Measurements from ENCODE around the gene ITIH5.

The ITIH5 gene

DNA sequence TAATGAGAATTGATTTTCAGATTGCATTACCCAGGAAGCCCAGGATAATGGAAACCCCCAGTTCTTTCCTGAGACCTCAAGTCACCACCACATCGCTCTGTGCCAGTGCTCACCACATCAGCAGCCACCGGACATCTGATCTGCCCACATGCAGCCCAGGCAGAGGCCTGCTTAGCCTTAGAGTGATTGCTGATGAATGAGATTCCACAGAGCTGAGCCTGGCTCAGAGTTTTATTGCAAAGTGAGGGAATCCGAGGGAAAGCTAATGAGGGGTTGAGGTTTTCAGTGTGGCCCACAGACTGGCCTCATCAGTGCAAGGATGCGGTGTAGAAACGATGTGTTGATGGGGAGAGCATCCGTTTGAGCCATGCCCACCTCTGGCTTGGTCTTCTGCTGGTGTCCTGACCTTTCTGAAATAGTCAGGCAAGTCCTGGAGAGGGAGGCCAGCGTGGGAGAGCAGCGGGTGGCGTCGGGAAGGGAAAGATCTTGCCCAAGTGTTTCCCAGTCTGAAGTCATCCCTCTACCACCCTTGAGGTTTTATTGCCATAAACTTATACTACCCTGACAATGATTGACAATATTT, 120.3 kb downstream of the ITIH5 start:
- DNase-seq = no peak

DNA sequence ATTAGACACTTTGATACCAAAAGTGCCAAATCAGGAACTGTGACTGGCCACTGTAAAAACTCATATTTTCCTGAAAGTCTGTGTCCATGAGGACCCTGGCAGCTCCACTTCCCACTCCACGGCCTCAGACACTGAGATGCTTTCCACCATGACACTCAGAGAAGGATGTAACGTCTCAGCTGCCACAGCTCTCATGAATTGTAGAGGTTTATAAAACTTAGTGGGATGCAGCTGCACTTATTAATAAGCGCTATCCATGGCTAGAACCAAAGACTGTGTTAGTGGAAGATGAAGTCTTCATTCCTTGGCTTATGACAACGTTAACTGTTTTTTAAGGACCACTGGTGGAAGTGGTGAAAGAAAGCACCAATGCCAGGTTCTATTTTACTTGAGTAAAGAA, 121.0 kb downstream of the ITIH5 start:
- DNase-seq = no peak

DNA sequence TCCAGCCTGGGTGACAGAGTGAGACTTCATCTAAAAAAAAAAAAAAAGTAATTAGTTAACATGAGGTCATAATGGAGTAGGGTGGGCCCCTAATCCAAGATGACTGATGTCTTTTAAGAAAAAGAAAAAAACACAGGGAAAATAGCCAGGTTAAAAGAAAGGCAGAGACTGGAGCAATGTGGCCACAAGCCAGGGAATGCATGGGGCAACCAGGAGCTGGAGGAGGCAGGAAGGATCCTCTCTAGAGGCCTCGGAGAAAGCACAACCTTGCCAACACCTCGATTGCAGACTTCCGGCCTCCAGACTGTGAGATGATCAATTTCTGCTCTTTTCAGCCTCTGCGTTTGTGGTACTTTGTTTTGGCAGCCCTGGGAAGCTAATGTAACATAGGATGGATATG, 121.5 kb downstream of the ITIH5 start:
- DNase-seq = no peak

DNA sequence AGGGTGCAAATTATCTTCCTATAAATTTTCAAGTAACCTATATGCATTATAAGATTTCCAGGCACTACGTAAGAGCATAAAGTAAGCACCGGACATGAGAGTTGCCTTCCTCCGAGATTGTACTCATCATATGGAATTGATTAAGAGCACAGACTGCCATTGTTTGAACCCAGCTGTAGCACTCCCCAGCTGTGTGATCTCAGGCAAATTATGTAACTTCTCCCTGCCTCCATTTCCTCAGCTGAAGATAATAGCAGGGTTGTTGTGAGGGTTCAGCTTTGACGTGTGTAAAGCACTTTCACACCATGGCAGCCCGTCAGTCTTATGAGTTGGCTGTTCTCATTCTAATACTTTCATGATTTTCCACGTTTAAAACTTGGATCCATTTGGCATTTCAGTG, 122.6 kb downstream of the ITIH5 start:
- DNase-seq = peak in 1 of 3 experiments; percentile 3

DNA sequence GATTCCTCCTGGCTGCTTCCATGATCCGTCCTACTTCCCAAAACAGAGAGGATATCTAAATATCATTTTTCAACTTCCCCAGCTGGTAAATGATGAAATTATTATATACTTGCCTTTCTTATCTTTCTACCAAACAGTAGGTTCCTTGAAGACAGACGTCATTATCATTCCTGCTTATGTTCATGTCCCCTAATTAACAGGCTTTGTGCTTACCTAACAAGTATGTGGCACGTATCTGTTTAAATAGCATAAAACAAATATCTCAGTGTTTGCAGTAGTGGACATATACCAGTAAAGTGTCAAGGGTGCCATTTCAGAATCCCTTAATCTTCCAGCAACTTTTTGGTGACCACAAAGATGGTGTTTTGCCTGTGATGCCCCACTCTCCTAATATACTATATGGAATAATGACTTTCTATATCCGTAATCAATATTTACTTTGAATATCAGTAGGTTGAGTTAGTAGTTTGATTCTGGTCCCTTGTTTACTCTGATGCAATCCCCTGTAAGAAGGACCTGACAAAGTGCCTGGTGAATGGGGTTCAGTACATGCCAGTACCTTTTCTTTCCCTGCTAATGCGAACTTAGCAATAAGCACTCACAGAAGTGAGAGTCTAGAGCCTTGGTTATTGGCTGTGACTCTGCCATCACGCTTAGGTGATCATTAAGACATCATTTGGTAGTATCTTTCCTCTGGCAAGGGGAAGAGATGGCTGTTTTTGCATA, 124.4 kb downstream of the ITIH5 start:
- no peak for DNase-seq

DNA sequence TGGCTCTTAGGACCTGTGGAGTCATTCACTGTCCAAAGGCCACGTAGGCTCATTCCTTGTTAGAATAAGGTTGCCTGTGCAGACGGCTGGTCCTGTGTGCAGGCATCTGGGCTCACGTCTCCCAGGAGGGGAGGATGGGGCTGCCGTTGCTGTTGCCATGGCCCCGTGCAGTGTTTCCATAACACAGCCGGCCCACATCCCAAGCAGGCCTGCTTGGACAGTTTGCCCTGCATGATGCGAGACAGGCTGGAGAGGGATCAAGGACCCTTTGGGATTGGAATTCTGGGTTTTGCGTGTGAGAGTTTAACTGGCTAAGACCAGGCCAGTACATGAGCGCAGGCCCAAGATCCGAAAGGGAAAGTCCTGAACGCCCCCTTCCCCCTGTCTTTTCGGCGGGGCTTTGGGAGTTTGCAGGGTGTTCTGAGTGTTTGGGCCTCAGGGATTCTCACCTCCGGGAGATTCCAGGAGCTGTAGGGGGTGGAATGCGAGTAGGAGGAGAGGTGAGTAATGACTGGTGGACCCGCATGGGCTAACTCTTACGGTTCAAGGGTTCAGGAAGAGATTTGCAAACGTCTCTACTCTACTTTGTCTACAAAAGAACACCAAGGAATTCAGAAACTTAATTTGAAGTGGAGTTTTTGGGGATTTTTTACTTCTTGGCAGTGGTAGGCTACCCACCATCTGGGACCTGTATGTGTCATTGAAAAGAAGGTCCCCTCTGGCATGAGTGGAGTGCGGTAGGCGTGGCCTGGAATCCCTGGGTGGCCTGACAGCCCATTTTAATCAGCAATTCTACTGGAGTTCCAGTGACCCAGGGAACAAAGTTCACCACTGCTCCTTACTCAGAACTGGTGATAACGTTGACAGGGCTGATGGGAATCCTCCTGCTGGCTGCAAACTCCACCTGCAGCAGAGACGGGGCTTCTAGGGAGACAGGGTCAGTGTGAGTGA, 125.4 kb downstream of the ITIH5 start:
- DNase-seq = no peak

DNA sequence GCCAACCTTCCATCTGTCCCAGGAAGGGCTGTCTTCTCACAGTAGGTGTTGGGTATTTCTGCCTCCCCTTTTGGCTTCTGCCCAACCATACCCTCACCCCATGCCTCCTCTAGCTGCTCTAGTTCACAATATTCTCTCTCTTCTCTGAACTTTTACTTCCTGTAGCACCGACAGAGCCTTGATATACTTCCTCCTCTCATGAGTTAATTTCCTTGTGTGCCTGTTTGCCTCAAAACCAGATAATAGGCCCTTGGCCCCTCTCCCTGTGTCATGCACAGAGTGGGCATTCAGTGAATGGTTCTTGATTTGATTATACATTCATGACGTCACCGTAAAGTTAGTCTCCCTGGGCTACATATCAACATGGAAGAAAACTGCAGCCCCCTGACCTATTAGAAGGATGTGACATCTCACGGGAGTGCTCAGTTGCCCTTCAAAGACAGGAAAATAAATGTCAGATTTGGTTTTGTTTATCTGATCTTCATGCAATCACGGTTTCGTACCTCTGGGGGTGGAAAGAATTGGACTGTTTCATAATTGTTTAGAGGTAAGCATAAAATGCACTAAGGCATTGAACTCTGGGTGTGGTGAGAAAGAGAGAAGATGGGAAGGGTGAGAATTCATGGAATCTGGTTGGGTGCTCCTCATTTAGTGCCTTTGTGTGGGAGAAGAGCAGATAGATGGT, 127.7 kb downstream of the ITIH5 start:
- DNase-seq = no peak

DNA sequence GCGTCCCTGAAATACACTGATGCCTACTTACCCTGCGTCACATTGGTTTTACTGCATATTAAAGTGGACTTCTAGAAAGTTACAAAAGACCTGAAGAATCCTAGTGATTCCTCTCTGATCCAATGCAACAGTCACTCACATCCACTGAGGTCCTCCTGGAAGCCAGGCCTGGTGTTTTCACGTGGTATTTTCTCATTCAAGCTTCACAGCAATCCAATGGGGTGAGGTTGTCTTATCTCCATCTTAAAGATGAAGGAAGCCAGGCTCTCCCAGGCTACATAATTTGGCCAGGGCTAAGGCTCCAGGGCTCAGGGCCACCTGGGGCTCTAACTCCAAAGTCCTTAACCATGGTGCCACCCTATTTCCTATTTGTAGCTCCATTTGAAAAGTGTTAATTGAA, 129.6 kb downstream of the ITIH5 start:
- no peak for DNase-seq

DNA sequence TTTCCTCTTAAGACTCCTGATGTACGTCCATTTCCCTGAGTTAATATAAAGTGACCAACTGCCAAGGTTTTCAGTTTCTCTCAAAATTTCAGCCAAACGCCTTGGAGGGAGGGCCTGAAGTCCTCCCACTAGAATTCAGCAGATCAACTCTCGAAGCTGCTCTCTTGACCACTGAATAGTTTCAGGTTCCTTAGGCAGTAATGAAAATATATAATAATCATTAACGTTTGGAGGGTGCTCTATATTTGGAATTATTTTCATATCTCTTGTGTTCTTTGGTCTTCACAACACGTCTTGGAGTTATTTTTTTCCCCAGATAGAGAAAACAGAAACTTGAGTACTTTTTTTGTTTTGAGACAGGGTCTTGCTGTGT, 132.3 kb downstream of the ITIH5 start:
- DNase-seq = no peak

DNA sequence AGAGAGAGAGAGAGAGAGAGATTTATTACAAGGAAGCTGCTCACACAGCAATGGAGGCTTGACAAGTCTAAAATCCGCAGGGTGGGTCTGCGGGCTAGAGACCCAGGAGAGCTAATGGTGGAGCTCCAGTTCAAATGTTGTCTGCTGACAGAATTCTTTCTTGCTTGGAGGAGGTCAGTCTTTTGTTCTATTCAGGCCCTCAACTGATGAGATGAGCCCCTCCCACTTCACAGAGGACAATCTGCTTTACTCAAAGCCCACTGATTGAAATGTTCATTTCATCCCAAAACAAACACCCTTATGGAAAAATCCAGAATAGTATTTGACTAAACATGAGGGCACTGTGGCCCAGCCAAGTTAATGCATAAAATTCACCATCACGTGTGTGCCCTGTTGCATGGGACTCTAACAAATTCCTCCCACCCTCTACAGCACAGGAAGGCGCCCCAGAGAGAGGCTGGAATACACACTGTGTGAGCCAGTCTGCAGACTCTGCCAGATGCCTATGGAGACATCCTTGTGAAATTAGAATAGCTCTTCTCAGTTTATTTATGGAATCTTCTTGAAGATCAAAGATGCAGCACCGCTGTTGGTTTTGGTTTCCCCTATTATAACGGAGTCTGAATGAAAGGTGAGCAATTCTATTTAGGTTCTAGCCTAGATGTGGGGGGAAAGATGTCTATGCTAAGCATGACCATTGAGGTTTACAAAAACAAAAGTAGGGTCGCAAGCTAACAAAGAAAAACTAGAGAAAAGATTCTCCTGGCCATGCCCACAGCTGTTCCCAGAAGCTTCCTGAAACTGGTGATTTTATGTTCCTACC, 132.9 kb downstream of the ITIH5 start:
- no peak for DNase-seq

DNA sequence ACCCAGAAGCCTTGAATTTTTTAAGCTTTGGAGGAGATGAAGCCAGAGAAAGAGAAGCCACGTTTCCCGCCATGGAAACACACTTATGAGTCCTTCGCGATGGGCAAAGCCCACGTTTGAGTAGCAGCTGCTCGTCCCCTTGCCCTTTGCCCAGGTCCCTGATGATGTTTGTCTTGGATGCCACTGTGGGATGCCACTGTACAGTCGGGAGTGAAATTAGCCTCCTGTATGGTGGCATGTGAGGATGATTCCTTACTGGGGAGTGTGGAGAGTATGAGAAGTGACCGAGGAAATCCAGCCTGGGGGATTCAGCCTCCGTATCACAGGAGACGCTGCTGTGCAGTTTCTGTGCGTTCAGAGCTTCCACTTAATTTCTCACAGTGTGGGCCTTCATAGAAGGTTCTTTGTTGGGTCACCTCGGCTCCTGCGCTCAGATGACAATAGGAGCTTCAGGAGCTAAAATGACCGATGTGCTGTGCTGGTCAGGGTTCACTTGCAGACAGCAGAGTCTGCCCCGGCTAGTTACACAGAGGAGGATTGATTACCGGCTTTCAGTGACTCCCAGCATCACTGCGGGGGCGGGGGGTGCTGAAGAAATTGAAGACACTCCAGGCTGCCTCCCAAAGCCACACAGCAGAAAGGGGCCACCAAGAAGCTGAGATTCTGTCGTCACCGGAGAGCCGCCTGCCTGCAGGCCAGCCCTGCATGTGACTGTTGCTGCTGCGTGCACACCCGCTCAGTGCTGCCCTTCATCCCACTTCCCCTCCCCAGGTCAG, 133.9 kb downstream of the ITIH5 start:
- DNase-seq = peak in 1 of 3 experiments; percentile 8

DNA sequence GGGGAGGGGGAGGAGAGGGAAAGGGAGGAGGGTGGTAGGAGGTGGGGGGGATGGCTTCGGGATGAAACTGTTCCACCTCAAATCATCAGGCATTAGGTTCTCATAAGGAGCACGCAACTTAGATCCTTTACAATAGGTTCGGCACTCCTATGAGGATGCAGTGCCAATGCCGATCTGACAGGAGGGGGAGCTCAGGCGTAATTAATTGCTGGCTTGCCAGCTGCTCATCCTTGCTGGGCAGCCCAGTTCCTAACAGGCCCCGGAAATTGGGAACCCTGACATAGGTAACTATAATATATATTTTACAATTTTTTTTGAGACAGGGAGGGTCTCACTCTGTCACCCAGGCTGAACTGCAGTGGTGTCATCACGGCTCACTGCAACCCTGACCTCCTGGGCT, 137.1 kb downstream of the ITIH5 start:
- peak in 2 of 3 experiments; percentile 15 to 51 for DNase-seq

DNA sequence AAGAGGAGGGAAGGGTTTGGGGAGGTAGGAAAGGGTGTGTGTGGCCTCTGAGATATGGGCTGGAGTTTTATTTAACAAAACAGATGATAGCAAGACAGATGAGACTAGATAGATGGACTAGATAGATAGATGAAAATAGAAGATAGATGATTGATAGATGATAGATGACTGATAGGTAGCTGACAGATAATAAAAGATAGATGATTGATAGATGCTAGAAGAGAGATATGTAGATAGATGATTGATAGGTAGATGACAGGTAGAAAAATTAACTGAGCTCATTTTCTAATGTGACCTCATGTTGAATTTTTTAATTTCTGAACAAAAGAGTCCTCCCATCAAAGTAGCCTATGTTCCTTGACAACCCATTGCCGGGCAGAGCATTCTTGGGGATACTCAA, 139.3 kb downstream of the ITIH5 start:
- no peak for DNase-seq

DNA sequence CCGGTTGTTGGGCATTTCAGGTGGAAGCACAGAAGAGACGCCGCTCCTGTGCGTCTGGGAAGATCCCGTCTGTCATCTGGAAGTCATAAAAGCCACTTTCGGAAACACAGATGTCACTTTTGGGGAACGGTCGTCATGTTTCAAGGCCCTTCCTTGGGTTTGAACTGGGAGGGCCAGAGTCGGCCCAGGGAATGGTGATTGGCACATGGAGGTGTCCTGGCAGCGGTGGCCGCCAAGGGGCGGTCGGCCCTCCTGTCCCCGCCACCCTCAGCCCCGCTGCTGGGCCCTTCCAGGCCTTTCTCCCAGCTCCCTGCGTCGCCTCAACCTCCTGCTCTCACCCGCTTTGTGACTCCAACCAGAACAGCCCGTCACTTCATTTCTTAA, 140.8 kb downstream of the ITIH5 start:
- DNase-seq = peak in 1 of 3 experiments; percentile 10

DNA sequence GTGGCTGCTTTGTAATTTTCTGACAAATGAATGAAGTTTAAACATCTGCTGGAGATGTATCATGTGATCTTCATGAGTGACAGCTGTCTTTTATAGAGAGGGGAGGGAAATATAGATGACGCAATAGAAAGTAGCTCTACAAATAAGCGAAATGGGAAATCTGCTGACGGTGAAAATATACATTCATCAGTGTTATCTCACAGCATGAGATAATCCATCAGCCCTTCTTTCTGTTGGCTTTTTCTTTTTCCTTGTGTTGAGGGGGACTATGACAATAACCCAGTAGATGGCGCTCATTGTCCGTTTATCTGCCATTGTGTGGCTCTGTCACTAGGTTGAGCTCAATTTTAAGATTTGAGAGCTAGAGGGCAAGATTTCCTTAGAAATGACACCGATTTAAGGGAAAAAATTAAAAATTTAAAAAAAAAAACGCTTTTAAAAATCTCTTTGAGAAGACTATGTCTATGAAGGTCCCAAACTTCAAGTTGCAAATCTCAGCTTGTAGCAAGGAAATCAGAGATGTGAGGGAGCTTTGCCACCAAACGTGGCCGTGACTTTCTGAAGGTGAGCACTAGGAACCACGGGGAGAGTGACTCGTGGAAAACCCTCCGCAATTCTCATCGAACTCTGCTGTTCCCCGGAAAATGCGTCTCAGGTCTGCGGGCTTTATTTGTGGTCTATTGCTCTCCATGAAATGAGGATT, 141.3 kb downstream of the ITIH5 start:
- peak; percentile 48 to 80 (median 56) for DNase-seq

DNA sequence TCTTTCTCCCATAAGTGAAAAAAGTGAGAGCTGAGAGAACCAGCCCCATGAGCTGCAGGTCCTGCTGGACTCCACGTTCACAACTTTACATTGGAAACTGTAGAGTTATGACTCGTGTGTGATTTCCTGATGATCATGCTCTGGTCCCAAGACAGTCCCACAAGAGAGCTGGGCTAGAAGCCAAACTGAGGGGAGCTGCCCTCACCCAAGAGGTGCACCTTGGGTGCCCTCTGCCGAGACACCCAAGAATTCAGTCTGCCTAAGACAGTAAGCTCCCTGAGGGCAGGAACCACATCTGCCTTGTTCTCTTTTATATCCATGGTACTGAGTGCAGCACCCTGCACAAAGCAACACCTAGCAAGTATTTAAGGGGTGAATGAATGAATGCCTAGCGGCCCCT, 143.1 kb downstream of the ITIH5 start:
- DNase-seq = no peak

DNA sequence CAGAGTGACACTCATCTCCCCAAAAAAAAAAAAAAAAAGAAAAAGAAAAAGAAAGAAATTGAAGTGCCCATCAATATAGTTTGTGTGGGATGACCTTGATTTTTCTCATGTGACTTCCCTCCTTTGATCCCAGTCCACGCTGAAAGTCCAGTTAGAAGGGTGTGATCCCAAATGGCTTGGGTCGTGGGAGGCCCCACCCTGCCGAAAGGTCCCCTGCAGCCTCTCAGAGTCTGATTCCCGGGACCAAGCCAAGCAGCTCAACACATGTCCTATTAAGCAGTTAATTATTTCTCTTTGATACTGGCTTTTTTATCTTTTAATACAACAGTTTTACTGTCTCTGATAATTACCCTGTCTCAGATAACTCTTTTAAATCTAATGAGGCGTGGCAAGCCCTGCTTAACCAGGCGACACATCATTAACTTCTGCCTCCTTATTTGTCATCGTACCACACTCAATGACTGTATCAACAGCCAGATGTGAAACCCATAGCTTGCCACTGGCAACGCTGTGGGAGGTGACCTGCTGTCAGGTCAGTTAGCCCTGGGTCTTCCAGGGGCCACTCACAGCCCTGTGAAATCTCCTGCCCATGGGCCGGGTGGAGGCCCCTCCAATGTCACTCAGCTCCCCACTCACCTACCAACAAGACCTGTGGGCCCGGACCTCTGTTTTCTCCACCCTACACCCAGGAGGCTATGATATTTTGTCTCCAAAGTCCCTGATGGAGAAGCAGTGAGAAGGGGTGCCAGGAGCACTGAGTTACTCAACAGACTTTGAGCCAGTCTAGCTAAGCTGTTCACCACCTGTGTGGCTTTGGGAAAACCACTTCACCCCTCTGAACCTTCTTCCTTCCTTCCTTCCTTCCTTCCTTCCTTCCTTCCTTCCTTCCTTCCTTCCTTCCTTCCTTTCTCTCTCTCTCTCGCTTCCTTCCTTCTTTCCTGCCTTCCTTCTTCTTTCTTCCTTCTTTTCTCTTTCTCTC, 146.0 kb downstream of the ITIH5 start:
- peak; percentile 3 to 86 (median 49) for DNase-seq

DNA sequence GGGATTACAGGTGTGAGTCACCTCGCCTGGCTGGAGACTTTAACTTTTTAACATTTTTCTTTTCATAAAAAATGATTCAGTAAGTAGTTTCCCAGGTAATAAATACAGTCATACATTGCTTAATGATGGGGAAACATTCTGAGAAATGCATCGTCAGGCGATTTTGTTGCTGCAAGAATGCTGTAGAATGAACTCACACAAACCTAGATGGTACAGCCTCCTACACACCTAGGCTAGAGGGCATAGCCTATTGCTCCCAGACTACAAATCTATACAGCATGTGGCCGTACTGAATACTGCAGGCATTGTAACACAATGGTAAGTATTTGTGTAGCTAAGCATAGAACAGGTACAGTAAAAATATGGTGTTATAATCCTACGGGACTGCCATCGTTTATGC, 147.4 kb downstream of the ITIH5 start:
- no peak for DNase-seq

DNA sequence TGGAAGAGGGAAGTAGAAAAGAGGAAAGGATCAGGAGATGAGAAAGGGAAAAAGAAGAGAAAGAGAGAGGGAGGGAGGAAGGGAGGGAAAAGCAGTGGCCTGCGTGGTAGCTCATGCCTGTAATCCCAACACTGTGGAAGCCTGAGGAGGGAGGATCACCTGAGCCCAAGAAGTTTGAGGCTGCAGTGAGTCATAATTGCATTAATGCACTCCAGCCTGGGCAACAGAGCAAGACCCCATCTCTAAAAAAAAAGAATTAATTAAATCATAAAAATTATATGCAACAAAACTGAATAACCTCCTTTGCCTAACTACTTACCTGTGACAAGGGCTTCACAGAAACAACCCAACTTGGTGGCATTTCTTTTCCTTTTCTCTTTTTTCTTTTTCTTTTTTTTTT, 148.1 kb downstream of the ITIH5 start:
- no peak for DNase-seq

DNA sequence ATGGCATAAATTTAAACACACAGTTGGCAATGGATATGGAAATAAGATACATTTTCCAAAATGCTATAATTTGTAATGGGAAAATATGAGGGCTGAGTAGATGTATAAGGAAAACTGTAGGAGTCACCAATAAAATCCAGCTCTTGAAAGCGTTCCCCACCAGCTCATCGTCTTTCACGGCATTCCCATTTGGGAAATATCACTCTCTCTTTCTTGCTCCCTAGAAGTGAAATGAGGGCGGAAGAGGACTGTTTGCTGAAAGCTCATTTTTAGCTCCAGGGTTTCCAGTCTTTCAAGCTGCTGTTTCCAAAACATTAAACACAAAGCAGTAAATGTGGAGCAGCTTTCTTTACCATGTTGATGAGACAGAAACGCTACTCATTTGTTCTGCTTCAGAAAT, 151.3 kb downstream of the ITIH5 start:
- DNase-seq = peak in 1 of 3 experiments; percentile 14

Data from NCI-H1417 (cell line).